OCI-LY3 (cell line): ENCODE results near the gene SUSD1.

Experiments used
- EZH2phosphoT487 ChIP-seq: fragments of 200-600 bp; shearing (Covaris generic); IDR thresholded peaks from 2 replicates; pipeline ENCODE4 v1.6.1; 2018; ENCODE audit warnings: antibody characterized with exemption, mixed run types, low read depth
- TF ChIP-seq, protein P1 (sequence below): fragments of 200-600, 300-600 bp; sonication (generic); IDR thresholded peaks from 2 replicates; pipeline ENCODE4 v1.5.1; 2014; ENCODE audit warnings: antibody characterized with exemption, low read length, low read depth

DNA sequence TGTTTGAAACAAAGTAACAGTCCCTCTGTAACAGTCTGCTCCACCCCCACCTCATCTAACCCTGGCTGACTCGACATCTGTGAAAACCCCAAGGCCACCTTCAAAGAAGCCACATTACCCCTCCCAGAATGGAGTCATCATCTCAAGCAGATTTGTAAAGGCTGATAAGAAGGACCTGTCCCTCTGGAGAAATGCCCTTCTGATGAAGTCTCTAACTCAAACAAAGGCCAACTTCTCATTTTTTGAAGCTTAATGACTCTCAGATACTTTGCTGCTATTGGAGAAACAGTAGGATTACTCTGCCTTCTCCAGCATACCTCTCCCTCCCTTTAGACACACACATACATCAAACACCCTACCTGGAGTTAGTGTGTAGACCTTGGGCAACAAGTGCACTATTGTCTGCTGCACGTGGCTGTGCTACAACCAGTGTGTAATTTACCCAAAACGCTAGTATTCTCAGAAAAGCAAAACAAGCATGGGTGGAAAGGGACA, 5.3 kb upstream of the SUSD1 start:
- TF ChIP-seq, protein P1, sequence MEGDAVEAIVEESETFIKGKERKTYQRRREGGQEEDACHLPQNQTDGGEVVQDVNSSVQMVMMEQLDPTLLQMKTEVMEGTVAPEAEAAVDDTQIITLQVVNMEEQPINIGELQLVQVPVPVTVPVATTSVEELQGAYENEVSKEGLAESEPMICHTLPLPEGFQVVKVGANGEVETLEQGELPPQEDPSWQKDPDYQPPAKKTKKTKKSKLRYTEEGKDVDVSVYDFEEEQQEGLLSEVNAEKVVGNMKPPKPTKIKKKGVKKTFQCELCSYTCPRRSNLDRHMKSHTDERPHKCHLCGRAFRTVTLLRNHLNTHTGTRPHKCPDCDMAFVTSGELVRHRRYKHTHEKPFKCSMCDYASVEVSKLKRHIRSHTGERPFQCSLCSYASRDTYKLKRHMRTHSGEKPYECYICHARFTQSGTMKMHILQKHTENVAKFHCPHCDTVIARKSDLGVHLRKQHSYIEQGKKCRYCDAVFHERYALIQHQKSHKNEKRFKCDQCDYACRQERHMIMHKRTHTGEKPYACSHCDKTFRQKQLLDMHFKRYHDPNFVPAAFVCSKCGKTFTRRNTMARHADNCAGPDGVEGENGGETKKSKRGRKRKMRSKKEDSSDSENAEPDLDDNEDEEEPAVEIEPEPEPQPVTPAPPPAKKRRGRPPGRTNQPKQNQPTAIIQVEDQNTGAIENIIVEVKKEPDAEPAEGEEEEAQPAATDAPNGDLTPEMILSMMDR, result no peak
- TF ChIP-seq EZH2phosphoT487, result no peak
